GM18868 (cell line): ENCODE measurements around the gene ICOSLG.
"Not testable (repeated sequence)": the region's sequence is repeated elsewhere in the genome, so short reads cannot be mapped to it uniquely, and the experiment has no call there.

Experiments
- ATAC-seq: cut with Tn5 transposase; IDR thresholded peaks from one replicate; pipeline ENCODE4 v1.9.1; 2021; ENCODE audit warnings: mild to moderate bottlenecking, moderate library complexity; ENCODE audit not compliant: unreplicated experiment

ICOSLG gene

DNA sequence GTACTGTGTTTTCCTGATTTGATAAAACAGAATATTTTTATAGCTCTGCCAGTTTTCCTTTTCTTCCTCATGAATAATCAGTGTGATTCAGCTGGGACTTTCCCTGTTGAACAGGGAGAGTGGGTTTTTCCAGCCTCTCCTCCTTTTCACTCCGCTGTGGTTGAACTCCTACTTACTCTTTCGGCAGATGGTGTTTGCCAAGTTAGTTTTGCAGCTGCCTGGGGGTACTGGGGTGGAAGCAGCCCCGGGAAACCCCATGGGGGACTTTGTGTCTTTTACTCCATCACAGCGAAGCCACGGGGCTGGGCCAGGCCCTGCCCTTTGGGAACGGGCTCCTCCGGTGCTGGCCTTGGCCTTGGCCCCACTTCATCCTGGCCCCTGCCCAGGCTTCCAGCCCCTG is 55.9 kb downstream of the ICOSLG start:
- not testable (repeated sequence) for ATAC-seq

DNA sequence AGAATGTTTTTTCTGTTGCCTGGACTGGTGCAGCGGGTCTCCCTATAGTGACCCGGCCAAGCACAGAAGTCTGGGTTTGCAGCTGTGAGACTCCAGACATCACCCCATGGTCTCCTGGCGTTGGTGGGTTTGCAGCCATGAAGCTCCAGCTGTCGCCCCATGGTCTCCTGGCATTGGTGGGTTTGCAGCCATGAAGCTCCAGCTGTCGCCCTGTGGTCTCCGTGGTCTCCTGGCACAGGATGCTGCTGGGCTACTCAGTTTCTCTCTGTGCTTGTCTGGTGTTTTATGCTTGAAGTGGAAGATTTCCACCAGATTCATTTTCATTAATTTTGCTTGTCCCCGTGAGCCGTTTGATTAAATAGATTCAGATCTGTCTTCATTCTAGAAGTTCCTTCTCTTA is 58.5 kb downstream of the ICOSLG start:
- not testable (repeated sequence) for ATAC-seq

DNA sequence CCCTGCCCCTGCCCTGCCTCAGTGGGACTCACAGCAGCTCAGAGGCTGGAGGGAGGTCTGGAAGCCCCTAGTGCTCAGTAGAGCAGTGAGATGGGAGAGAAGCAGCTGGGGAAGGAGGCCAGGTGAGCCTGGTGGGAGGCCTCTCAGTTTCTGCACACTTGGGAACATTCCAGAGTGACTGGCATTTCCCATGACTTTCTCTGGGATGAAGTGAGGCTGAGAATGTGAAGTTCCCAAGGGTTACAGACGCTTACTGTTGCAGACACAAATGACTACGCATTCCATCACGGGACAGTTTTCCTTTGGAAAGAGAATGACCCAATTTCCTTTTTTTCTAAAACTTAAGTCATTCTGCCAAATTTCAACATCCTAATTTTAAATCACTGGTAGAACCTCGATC is 59.2 kb downstream of the ICOSLG start:
- not testable (repeated sequence) for ATAC-seq

DNA sequence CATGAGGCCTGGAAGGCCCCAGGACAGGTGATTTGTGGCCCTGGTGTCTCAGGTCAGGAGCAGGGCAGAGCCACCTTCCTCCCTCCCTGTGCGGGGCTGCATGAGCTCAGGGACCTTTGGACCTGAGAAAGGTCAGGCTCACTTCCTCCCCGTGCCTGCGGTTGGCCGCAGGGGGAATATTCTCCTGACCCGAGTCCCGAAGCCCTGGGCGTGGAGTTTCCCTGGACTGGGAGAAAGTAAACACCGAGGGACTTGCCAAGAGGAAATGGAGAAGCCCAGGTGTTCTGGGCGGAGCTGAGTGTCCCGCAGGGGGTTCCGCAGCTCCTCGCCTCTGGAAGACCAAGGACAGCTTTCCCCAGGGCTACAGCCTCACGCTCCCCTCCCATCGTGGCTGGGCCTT is 64.6 kb downstream of the ICOSLG start:
- ATAC-seq: not testable (repeated sequence)

DNA sequence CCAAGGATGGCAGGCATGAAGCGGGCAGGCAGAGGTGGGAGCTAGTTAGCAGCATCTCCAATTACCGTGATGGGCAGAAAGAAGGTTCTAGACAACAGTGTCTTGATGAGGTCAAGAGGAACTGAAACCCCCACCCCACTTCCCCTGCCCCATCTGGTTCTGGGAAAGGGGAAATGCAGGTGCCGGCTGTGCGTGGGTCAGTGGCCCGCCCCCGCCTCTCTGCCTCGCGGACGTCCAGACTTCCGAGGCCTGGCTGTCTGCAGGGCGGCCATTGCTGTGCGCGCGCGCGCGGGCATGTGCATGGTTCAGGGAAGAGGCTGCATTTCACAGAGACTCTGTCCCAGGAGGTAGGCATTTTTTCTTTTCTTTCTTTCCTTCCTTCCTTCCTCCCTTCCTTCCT is 65.6 kb downstream of the ICOSLG start:
- not testable (repeated sequence) for ATAC-seq
